ENCODE measurements around the gene LIPC.

The LIPC gene

DNA sequence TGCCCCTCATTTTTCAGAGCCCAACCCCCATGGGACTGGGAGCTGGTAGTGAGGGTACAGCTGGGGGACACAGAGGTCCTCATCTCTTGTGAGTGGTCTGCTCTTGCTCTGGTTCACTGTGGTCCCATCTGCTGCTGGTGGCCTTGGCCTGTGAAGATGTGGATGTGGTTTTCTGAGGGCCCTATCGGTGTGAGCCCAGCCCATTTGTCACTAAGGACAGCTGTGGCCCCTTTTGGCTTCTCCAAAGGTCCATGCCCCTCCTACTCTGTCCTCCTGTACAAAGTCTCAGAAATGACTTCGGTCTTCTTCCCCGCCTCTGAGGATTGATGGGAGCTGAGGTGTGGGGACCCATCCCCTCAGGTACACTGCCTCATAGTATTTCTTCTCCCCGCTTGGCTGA is 21.0 kb downstream of the LIPC start:
- no peak overlapping the region for H3K27ac ChIP-seq
- DNase-seq (ENCODE audit: low read depth, low spot score), result no peak

DNA sequence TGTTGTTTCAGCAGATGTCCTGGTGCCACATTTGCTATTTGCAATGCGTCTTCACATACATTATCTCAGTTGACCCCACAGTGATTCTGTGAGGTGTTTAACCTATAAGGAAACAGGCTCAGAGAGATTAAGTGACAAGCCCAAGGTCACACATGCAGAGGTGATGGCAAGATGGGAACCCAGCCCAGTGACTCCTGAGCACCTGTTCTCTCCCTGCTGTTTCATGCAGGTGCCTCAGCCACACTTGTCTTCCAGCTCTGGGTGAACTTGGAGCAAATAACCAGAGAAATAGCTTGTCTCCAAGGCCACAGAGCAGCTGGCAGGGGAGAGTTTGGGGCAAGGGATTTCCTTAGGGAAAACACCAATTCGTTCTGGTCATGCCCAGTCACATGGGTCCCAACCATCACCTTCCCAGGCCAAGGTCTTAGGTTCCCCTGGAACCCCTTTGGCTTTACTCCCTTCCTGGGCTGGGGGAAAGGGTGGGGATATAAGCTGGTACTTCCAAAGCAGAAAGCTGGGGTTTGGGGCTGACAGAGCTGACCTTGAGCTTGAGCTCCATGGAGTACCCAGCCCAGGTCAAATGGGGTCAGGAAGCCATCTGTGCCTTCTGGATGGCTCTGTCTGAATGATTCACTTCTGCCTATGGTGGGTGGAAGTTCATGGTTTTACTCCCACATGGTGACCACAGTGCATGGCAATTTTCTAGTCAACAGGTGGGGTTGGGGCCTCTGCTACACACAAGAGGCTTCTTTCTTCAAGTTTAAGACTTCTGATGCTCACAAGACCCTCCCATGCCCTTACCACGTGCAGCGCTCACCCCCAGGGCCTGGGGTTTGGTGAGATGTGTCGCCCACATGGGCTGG is 22.4 kb downstream of the LIPC start:
- H3K27ac ChIP-seq, result no peak overlapping the region
- no peak for DNase-seq (ENCODE audit: low read depth, low spot score)

DNA sequence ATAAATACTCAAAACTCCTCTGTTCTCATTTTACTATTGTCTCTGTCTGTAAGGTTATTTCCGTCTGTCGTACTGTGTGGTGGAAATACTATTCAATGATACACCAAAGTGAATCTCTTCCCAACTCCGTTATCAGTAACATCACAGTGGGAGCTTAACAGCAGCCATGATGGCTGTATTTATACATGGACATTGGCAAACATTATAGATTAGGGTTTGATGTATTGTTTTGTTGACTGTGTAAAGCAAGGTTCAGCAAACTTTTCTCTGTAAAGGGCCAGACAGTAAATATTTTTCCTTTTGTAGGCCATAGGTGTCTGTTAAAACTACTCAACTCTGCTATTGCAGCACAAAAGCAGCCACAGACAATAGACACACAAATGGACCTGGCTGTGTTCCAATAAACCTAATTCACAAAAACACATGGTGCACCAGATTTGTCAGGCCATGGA is 23.2 kb downstream of the LIPC start:
- H3K27ac ChIP-seq, result no peak overlapping the region
- no peak for DNase-seq (ENCODE audit: low read depth, low spot score)

GRCh38 chr15:58457466-58457965 is 25.7 kb downstream of the LIPC start:
- peak overlapping the region; percentile 11 for H3K27ac ChIP-seq

GRCh38 chr15:58458076-58458475 is 26.3 kb downstream of the LIPC start:
- no peak for DNase-seq (ENCODE audit: low read depth, low spot score)
- peak overlapping the region; percentile 11 for H3K27ac ChIP-seq

More at GRCh38 chr15:58457466-58457965, 25.7 kb downstream of the LIPC start:
- DNase-seq (ENCODE audit: low read depth, low spot score), result no peak

DNA sequence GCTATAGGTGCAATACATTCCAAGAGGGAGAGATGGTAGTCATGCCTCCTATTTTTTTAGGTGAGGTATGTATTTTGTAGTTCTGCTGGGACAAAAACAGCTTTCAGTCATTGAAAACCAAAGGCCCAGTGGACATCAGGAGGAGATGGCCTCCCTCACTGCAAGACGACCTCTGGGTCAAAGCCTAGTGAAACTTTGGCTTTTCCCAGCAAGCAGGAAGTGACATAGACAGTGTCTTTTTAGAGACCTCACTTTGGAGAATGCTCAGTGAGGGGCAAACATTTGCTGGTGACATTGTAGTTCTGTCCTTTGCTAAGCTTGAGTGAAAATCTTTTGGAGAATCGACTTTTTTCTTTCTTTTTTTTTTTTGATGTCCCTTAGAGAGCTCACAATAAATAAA is 27.3 kb downstream of the LIPC start:
- no peak overlapping the region for H3K27ac ChIP-seq
- no peak for DNase-seq (ENCODE audit: low read depth, low spot score)

- H3K27ac ChIP-seq, result no peak overlapping the region
- no peak for DNase-seq (ENCODE audit: low read depth, low spot score)
These were observed 27.8 kb downstream of the LIPC start for GRCh38 chr15:58459560-58459959.

GRCh38 chr15:58460116-58460790 is 28.5 kb downstream of the LIPC start:
- no peak for DNase-seq (ENCODE audit: low read depth, low spot score)
- H3K27ac ChIP-seq, result no peak overlapping the region

- DNase-seq (ENCODE audit: low read depth, low spot score), result no peak
- no peak overlapping the region for H3K27ac ChIP-seq
These were observed 29.1 kb downstream of the LIPC start for GRCh38 chr15:58460872-58461271.

DNA sequence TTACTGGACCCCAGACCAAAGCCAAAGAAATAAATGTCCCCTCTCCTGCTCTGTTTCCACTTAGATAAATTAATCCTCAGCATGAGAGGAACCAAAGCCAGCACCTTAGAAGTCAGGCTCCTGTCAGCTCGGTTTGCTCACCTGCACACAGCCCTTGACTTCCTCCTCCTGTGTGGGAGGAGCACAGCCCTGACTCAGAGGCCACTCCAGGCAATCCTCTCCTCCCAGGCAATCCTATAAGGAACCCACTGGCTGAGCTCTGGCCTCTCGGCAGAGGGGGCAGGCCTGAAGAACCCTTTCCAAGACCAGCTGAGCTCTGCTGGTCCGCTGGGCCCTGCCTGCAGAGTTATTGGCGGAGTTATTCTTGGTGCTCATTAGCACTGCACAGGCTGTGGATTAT is 30.8 kb downstream of the LIPC start:
- peak overlapping the region; percentile 6 for H3K27ac ChIP-seq

DNA sequence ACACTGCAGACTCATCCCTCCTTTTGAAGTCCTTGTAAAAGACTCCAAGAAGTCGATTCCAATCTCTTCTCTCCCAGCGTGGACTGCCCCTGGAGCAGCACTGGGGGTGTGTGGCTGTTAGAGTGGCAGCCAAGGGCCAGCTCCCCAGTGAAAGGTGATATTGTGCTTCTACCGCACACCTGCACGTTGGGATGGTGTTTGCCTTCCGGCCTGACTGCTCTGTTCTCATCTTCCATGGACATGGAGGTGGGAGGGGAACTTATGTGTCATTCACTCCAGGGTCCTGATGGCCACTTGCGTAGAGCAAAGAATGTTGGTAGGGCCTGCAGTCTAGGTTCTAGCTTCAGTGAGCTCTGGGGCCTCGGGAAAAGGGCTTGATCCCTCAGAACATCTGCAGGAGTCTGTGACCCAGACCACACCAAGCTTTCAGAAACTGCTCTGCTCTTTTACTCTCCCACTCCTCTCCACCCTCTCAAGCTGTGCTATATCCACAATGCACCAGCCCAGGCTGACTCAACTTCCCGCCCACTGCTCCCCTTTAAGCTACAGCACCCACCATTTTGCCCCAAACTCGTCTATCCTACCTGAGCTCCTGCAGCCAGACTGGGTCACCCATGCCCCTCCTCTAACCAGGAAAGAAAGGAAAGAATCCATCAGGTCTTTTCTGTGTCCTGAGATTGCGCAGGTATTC is 31.3 kb downstream of the LIPC start:
- no peak for DNase-seq (ENCODE audit: low read depth, low spot score)
- peak overlapping the region; percentile 6 for H3K27ac ChIP-seq

More for the DNA sequence above, 30.8 kb downstream of the LIPC start:
- peak; percentile 55 for DNase-seq (ENCODE audit: low read depth, low spot score)

DNA sequence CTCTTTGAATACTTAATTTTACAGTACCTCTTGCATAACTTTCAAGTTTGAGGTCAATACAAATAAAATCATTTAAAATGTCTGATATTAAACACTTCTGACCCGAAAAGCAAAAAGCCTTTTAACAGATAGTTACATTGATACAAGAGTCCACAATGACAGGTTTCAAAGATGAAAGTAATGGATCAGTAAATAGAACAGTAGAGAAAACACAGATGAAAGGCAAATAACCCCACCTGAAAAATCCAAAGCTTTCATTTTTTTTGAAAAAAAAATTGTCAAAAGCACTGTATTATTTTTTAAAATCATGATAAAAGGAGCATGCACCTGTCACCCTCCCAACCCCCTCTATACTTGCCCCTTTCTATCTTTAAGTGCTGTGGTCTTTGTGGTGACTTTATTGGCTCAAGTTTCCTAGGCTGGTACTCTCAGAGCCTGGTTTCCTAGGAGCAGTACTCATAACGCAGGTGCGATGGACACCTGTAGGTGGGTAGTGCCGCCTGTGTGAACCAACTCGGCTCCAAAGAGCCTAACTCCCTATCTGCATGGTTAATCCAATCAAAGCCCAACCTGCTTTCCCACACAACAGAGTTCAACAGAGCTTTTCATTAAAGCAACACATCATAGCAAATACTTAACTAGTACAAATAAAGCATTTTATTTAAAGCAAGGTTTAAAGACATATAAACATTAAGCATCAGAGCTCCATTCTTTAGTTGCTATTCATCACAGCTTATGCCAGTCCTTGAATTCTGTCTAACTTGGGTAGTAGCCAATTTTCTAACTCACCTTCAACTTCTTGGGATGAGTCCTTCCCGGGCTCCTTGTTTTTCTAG is 32.2 kb downstream of the LIPC start:
- peak overlapping the region; percentile 5 for H3K27ac ChIP-seq
- no peak for DNase-seq (ENCODE audit: low read depth, low spot score)

GRCh38 chr15:58465070-58465469 is 33.3 kb downstream of the LIPC start:
- H3K27ac ChIP-seq, result no peak overlapping the region
- no peak for DNase-seq (ENCODE audit: low read depth, low spot score)

DNA sequence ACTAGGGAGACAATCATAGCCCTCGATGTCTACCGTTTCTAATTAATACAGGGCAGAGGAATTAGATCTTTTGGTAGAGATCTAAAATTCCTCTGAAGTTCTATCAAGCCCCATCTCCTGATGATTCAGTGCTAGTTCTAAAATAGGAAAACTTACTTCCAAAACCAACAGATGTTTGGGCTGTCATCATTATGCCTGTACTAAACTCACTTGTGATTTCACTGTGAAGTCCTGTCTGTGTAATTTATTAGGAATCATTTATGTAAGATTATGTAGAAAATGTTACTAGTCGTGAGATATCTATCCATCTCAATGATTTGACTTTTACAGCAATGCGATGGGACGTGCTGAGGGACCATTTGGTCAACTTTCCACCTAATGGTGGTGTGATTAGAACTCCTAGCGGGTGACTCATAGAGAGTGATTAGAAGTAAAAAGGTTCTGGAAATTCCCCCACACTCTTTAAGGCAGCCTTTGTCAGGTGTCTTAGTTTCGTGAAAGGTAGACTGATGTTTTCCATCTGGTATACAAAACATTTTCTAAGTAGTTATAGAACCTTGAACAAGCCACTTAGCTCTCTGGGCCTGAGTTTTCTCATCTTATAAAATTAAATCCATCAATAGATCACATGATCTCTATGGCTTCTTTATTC is 34.2 kb downstream of the LIPC start:
- no peak for DNase-seq (ENCODE audit: low read depth, low spot score)
- H3K27ac ChIP-seq, result no peak overlapping the region

GRCh38 chr15:58466566-58466965 is 34.8 kb downstream of the LIPC start:
- DNase-seq (ENCODE audit: low read depth, low spot score), result no peak
- no peak overlapping the region for H3K27ac ChIP-seq

DNA sequence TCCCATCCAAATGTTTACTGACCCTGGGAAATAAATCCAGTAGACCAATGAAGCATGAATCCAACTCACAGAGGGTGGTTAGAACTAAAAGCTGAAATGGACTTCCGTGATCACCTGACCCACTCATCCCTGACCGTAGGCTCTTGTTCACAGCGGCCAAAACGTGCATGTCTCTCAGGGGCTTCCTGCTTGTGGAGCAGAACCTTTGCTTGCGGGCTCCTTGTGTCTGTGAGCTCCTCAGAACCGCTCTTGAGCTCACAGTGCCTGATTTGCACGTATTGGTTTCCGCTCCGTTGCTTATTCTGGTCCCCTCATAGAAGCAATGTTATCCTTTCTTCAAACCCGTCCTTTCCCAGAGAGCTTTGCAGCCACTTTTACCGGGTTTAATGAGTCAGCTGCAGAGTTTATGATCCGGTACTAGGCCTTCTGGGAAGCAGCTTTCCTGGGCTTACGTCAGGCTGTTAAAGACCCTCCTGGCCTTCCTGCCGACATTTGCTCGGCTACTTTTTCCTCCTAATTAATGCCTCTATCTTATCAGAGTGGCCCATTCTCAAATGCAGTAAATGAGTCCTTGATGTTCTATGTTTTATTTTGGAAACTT is 35.4 kb downstream of the LIPC start:
- DNase-seq (ENCODE audit: low read depth, low spot score), result no peak
- H3K27ac ChIP-seq, result no peak overlapping the region

GRCh38 chr15:58467722-58468423 is 36.1 kb downstream of the LIPC start:
- DNase-seq (ENCODE audit: low read depth, low spot score), result no peak
- H3K27ac ChIP-seq, result no peak overlapping the region

All from epithelial cell of prostate (primary cell).